ENCODE data around the gene BAZ2B. TPM values are rescaled to one million over a fixed set of nuclear protein-coding genes. Genes with fewer than 3 reads are reported as not detected.

BAZ2B gene
- polyA plus RNA-seq, 2 of the 4 experiments (the other 2 are of a cell fraction) = 19.6 to 50.6 TPM

DNA sequence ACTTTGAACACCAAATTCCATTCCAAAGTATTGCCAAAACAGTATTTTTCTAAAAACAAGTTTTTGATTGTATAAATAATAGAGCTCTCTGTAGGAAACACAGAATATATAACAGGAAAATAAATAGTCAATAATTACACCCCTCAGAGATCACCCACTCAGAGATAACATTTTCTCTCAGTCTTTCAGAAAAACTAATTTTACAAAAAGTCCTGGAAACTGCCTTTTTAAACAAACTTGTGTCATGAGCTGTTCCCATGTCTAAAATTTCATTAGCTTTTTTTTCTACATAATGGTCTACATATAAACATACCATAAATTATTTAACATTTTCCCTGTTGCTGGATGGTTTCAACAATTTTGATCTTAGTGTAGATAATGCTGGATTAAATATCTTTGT lies 328.6 kb downstream of the BAZ2B start (continued):
- no peak for TF ChIP-seq HOXB5 (CRISPR knock-in tag; IDR thresholded peaks at IDR 0.05)

DNA sequence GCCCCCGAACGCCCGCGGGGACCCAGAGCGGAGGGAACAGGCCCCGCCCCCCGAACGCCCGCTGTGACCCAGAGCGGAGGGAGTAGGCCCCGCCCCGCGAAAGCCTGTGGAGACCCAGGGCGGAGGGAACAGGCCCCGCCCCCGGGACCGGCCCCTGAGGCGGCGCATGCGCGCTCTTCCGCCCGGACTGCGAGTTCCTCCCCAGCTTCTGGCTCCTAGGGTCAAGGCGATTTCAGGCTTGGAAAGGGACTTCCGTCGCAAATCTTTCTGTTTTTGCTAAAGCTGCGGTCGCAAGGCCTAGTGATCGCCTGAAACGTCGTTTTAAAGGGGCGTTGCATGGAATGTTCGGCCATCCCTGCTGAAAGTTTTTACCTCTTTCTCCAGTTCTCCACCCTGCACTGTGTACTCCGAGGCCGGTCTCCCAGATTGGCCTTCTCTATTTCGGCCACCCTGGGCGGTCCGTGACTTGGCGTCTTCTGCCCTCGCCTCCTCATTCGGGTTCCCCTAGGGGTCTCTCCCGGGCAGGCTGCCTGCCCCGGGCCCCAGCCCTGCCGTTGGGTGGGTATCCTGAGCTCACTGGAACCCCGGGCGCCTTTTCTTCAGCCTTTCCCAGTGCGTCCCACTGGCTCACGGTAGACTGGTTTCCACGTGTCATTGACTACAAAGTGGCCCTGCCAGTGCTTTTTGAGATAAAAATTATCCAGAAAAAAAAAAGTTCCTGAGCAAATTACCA lies 329.5 kb downstream of the BAZ2B start:
- ChIA-PET CTCF (interaction anchor here (0.7 to 1.4 kb wide), 3 partner anchors 9 to 425 kb away, joined by 3 to 4 read pairs (median 3); partner anchors contain the start of gene MARCHF7), POLR2A (interaction anchor here (0.7 to 2.6 kb wide), 7 partner anchors 37 to 429 kb away, joined by 3 to 13 read pairs (median 3); partner anchors contain the start of gene MARCHF7)
- H3K27ac ChIP-seq = peak overlapping the region; percentile 88 to 96
- peak overlapping the region; percentile 74 for H3K4me3 ChIP-seq
- H3K4me2 ChIP-seq = peak overlapping the region; percentile 89
- H3K9me3 ChIP-seq = no peaks in the 10 kb centered on the region
- peaks cover 27% of the 10 kb centered on the region for H3K4me1 ChIP-seq
- 4% methylated on average over 21 of the region's 50 CpGs for WGBS (ENCODE audit: missing lambda C conversion rate)
- ATAC-seq = peak; percentile 87 to 94
- no peak for FAIRE-seq
- DNase-seq (ENCODE audit: low read depth in 1 of 2, low spot score in 1 of 2) = peak; percentile 81 to 95
- TF ChIP-seq ZC3H11A (IDR thresholded peaks at IDR 0.05) = no peak
- no peak for TF ChIP-seq PHF8 (IDR thresholded peaks at IDR 0.05; ENCODE audit: borderline replicate concordance, low read depth)
- TF ChIP-seq MYC (IDR thresholded peaks at IDR 0.05; ENCODE audit: borderline replicate concordance, low read length) = peak; percentile 19; the same call in 1 of the 2 replicates
- no peak for TF ChIP-seq TFCP2L1 (CRISPR knock-in tag; IDR thresholded peaks at IDR 0.05)
- TF ChIP-seq, protein P1, sequence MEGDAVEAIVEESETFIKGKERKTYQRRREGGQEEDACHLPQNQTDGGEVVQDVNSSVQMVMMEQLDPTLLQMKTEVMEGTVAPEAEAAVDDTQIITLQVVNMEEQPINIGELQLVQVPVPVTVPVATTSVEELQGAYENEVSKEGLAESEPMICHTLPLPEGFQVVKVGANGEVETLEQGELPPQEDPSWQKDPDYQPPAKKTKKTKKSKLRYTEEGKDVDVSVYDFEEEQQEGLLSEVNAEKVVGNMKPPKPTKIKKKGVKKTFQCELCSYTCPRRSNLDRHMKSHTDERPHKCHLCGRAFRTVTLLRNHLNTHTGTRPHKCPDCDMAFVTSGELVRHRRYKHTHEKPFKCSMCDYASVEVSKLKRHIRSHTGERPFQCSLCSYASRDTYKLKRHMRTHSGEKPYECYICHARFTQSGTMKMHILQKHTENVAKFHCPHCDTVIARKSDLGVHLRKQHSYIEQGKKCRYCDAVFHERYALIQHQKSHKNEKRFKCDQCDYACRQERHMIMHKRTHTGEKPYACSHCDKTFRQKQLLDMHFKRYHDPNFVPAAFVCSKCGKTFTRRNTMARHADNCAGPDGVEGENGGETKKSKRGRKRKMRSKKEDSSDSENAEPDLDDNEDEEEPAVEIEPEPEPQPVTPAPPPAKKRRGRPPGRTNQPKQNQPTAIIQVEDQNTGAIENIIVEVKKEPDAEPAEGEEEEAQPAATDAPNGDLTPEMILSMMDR (IDR thresholded peaks at IDR 0.05) = no peak
- TF ChIP-seq EP300 (IDR thresholded peaks at IDR 0.05) = no peak
- TF ChIP-seq SMC3 (IDR thresholded peaks at IDR 0.05) = no peak
- TF ChIP-seq, protein P2, sequence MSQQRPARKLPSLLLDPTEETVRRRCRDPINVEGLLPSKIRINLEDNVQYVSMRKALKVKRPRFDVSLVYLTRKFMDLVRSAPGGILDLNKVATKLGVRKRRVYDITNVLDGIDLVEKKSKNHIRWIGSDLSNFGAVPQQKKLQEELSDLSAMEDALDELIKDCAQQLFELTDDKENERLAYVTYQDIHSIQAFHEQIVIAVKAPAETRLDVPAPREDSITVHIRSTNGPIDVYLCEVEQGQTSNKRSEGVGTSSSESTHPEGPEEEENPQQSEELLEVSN (IDR thresholded peaks at IDR 0.05; ENCODE audit: borderline replicate concordance, low read depth) = 0 out of 2 replicates have a peak, but pooled peaks have one; percentile 14
- TF ChIP-seq, protein P3, sequence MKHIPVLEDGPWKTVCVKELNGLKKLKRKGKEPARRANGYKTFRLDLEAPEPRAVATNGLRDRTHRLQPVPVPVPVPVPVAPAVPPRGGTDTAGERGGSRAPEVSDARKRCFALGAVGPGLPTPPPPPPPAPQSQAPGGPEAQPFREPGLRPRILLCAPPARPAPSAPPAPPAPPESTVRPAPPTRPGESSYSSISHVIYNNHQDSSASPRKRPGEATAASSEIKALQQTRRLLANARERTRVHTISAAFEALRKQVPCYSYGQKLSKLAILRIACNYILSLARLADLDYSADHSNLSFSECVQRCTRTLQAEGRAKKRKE (CRISPR knock-in tag; IDR thresholded peaks at IDR 0.05; ENCODE audit: low read depth) = peak; percentile 27; the same call in 1 of the 2 replicates
- no peak for TF ChIP-seq KDM5A (IDR thresholded peaks at IDR 0.05)
- TF ChIP-seq HEYL (CRISPR knock-in tag; IDR thresholded peaks at IDR 0.05) = no peak
- no peak for TF ChIP-seq HOXB13 (CRISPR knock-in tag; IDR thresholded peaks at IDR 0.05; ENCODE audit: low read depth)
- TF ChIP-seq, protein P4, sequence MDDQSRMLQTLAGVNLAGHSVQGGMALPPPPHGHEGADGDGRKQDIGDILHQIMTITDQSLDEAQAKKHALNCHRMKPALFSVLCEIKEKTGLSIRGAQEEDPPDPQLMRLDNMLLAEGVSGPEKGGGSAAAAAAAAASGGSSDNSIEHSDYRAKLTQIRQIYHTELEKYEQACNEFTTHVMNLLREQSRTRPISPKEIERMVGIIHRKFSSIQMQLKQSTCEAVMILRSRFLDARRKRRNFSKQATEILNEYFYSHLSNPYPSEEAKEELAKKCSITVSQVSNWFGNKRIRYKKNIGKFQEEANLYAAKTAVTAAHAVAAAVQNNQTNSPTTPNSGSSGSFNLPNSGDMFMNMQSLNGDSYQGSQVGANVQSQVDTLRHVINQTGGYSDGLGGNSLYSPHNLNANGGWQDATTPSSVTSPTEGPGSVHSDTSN (IDR thresholded peaks at IDR 0.05) = no peak
- no peak for TF ChIP-seq NFE2L2 (conservative IDR thresholded peaks at IDR 0.05; ENCODE audit: low read length)
- TF ChIP-seq CBX2 (IDR thresholded peaks at IDR 0.05; ENCODE audit: borderline replicate concordance, low read depth) = no peak
- no peak for TF ChIP-seq CBX8 (IDR thresholded peaks at IDR 0.05)
- TF ChIP-seq, protein P5, sequence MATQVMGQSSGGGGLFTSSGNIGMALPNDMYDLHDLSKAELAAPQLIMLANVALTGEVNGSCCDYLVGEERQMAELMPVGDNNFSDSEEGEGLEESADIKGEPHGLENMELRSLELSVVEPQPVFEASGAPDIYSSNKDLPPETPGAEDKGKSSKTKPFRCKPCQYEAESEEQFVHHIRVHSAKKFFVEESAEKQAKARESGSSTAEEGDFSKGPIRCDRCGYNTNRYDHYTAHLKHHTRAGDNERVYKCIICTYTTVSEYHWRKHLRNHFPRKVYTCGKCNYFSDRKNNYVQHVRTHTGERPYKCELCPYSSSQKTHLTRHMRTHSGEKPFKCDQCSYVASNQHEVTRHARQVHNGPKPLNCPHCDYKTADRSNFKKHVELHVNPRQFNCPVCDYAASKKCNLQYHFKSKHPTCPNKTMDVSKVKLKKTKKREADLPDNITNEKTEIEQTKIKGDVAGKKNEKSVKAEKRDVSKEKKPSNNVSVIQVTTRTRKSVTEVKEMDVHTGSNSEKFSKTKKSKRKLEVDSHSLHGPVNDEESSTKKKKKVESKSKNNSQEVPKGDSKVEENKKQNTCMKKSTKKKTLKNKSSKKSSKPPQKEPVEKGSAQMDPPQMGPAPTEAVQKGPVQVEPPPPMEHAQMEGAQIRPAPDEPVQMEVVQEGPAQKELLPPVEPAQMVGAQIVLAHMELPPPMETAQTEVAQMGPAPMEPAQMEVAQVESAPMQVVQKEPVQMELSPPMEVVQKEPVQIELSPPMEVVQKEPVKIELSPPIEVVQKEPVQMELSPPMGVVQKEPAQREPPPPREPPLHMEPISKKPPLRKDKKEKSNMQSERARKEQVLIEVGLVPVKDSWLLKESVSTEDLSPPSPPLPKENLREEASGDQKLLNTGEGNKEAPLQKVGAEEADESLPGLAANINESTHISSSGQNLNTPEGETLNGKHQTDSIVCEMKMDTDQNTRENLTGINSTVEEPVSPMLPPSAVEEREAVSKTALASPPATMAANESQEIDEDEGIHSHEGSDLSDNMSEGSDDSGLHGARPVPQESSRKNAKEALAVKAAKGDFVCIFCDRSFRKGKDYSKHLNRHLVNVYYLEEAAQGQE (IDR thresholded peaks at IDR 0.05) = no peak
- no peak; the same call in 1 of the 2 replicates for TF ChIP-seq ZNF302 (CRISPR knock-in tag; IDR thresholded peaks at IDR 0.05)
- TF ChIP-seq ZFP36 (IDR thresholded peaks at IDR 0.05; ENCODE audit: borderline replicate concordance, partially characterized antibody) = no peak
- TF ChIP-seq JUN (IDR thresholded peaks at IDR 0.05) = peak; percentile 60 to 93; a peak in 3 of 5 replicates
- TF ChIP-seq TP53 (CRISPR knock-in tag; IDR thresholded peaks at IDR 0.05) = no peak
- TF ChIP-seq JUNB (IDR thresholded peaks at IDR 0.05) = no peak
- no peak for TF ChIP-seq SREBF2 (IDR thresholded peaks at IDR 0.05)
- no peak for TF ChIP-seq EHMT2 (IDR thresholded peaks at IDR 0.05; ENCODE audit: low read depth)
- no peak for TF ChIP-seq RARB (CRISPR knock-in tag; IDR thresholded peaks at IDR 0.05)
- TF ChIP-seq, protein P6, sequence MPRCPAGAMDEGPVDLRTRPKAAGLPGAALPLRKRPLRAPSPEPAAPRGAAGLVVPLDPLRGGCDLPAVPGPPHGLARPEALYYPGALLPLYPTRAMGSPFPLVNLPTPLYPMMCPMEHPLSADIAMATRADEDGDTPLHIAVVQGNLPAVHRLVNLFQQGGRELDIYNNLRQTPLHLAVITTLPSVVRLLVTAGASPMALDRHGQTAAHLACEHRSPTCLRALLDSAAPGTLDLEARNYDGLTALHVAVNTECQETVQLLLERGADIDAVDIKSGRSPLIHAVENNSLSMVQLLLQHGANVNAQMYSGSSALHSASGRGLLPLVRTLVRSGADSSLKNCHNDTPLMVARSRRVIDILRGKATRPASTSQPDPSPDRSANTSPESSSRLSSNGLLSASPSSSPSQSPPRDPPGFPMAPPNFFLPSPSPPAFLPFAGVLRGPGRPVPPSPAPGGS (IDR thresholded peaks at IDR 0.05) = peak; percentile 86
- TF ChIP-seq HOXA7 (CRISPR knock-in tag; IDR thresholded peaks at IDR 0.05) = no peak
- peak; percentile 84 for TF ChIP-seq POLR2A (IDR thresholded peaks at IDR 0.05; ENCODE audit: low read length)
- 0 out of 5 replicates have a peak, but pooled peaks of 1 of the 2 experiments have one; percentile 6 for TF ChIP-seq RAD21 (conservative IDR thresholded peaks at IDR 0.05 in 1 of 2, IDR thresholded peaks at IDR 0.05 in 1 of 2)

All from A549 (cell line).